Measurements from ENCODE around the gene ZMIZ1.
"Not testable (repeated sequence)": the region's sequence is repeated elsewhere in the genome, so short reads cannot be mapped to it uniquely, and the experiment has no call there.

The ZMIZ1 gene

GRCh38 chr10:79274279-79275104 lies 205.7 kb downstream of the ZMIZ1 start:
- H3K9me3 ChIP-seq, result no peaks in the 10 kb centered on the region
- peaks cover 62% of the 10 kb centered on the region for H3K4me1 ChIP-seq
- peak overlapping the region; percentile 19; the same call in 1 of the 2 replicates for H3K4me3 ChIP-seq (ENCODE audit: low read depth, low read length)
- TF ChIP-seq CTCF (IDR thresholded peaks at IDR 0.05; ENCODE audit: low read depth, low read length), result no peak; the same call in 1 of the 2 replicates
- DNase-seq, result peak; percentile 88
- H3K36me3 ChIP-seq, result peaks cover 27% of the 10 kb centered on the region
- no peaks in the 10 kb centered on the region for H3K27me3 ChIP-seq

- H3K9me3 ChIP-seq, result no peaks in the 10 kb centered on the region
- H3K36me3 ChIP-seq, result peaks cover 29% of the 10 kb centered on the region
- H3K4me3 ChIP-seq (ENCODE audit: low read depth, low read length), result 0 out of 2 replicates have a peak overlapping the region, but pooled peaks have one; percentile 19
- no peaks in the 10 kb centered on the region for H3K27me3 ChIP-seq
- no peak for DNase-seq
- peaks cover 56% of the 10 kb centered on the region for H3K4me1 ChIP-seq
- TF ChIP-seq CTCF (IDR thresholded peaks at IDR 0.05; ENCODE audit: low read depth, low read length), result no peak
Measured at GRCh38 chr10:79275105-79275430, 206.3 kb downstream of the ZMIZ1 start.

- TF ChIP-seq CTCF (IDR thresholded peaks at IDR 0.05; ENCODE audit: low read depth, low read length), result no peak
- Histone ChIP-seq H3K9me3 (no peaks in the 10 kb centered on the region), H3K36me3 (peaks cover 33% of the 10 kb centered on the region), H3K27me3 (no peaks in the 10 kb centered on the region), H3K4me1 (peaks cover 52% of the 10 kb centered on the region), H3K4me3 (ENCODE audit: low read depth, low read length) (0 out of 2 replicates have a peak overlapping the region, but pooled peaks have one; percentile 19)
- DNase-seq, result peak; percentile 35
Measured at GRCh38 chr10:79275431-79275851, 206.7 kb downstream of the ZMIZ1 start.

- Histone ChIP-seq H3K9me3 (no peaks in the 10 kb centered on the region), H3K4me1 (peaks cover 54% of the 10 kb centered on the region), H3K27me3 (no peaks in the 10 kb centered on the region), H3K36me3 (peaks cover 46% of the 10 kb centered on the region), H3K4me3 (ENCODE audit: low read depth, low read length) (no peak overlapping the region)
- no peak for DNase-seq
- TF ChIP-seq CTCF (IDR thresholded peaks at IDR 0.05; ENCODE audit: low read depth, low read length), result no peak
Measured at GRCh38 chr10:79277579-79278269, 209.0 kb downstream of the ZMIZ1 start.

- not testable (repeated sequence) for H3K27me3 ChIP-seq; DNase-seq; H3K9me3 ChIP-seq; H3K4me3 ChIP-seq (ENCODE audit: low read depth, low read length)
- Histone ChIP-seq H3K36me3 (peaks cover 59% of the 10 kb centered on the region), H3K4me1 (peaks cover 57% of the 10 kb centered on the region)
Measured at GRCh38 chr10:79279047-79279446, 210.3 kb downstream of the ZMIZ1 start.

- TF ChIP-seq CTCF (IDR thresholded peaks at IDR 0.05; ENCODE audit: low read depth, low read length), result no peak
- Histone ChIP-seq H3K9me3 (no peaks in the 10 kb centered on the region), H3K27me3 (no peaks in the 10 kb centered on the region), H3K36me3 (peaks cover 76% of the 10 kb centered on the region), H3K4me3 (ENCODE audit: low read depth, low read length) (no peak overlapping the region), H3K4me1 (peaks cover 59% of the 10 kb centered on the region)
- no peak for DNase-seq
Measured at GRCh38 chr10:79280956-79281355, 212.2 kb downstream of the ZMIZ1 start.
